NCI-H128 (cell line): ENCODE data around the gene RAB35.

Source experiments
- DNase-seq: peaks from one replicate; lab custom pipeline; 2025; ENCODE audit not compliant: unreplicated experiment; lab: John Stamatoyannopoulos, UW

Gene RAB35

DNA sequence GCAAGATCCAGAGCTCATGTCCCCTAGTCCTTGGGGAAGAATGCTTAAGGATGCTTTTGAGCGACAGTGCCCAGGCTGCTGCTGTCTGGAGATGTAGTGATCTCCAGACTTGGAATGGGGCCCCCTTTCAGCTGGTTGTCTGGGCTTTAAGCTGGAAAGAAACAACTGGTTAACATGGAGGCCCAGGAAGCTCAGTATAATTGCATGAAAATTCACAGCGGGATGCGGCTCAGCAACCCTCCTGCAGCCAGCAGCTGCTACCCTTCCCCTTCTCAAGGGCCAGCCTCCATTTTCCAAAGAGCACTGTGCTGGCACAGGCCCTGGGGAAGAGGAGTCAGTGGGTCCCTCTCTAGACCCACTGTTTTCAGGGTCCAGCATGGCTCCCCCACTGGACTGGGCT, 26.3 kb downstream of the RAB35 start:
- no peak for DNase-seq

DNA sequence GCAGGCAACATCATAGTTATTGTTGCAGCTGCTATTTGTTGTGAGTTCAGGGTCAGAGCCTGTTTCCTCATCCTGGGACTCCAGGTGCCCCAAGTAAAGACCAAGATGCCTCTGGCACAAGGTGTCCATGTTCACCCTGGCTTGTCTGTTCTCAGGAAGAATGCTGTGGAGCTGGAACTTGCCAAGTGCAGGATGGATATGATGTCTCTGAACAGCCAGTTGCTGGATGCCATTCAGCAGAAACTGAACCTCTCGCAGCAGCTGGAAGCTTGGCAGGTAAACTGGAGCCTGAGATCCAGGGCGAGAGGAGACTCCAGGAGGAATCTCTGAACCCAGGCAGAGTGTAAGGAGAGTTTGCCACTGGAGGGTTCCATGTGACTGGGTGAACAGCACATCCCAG, 26.8 kb downstream of the RAB35 start:
- DNase-seq, result no peak

DNA sequence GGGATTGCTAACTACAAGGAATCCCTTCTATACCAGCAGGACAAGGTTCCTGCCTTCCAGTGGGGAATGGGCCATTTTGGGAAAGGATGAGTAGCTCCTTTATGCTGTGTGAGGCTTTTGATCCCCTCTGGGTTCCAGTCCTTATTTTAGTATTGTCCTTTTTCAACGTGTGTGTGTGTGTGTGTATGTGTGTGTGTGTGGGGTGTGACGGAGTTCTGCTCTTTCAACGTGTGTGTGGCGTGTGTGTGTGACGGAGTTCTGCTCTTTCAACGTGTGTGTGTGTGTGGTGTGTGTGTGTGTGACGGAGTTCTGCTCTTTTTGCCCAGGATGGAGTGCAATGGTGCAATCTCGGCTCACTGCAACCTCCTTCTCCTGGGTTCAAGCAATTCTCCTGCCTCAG, 27.4 kb downstream of the RAB35 start:
- DNase-seq, result no peak

DNA sequence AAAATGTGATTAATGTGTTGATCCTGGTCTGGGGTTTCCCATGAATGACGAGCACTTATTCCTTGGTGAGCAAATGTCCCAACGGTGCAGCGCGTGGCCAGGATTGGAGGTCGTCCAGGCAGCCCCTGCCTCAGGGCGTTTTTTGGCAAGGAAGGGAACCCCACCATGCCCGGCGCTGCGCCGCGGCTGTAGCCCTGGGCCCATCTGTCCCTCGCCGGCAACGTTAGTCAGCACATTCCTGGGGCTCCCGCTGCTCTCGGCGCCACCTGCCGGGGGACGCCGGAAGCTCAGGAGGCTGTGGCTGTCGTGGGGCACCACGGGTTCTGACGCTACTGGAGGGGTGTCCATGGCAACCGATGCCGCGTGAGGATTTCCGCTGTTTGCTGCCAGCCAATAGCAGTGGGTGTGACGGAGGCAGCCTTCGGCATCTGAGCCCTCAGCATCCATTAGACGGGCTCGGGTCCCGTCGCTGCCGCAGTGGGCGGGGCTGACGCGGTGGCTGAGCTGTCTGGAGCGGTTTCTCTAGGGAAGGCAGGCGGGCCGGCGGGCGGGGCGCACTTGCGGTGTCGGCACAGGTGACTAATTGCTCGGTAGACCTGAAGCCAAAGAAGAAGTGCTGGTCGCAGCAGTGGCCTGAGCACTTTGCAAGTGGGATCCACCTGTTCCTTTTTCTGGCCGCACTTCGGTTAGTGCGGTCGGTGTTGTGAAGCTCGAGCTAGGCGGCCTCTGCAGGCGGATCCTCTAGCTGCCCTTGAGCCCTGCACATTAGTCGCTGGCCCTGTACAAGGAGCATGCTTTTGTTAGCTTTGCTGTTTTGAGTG, 29.5 kb downstream of the RAB35 start:
- DNase-seq, result peak; percentile 97

GRCh38 chr12:120085920-120086645, 30.5 kb downstream of the RAB35 start:
- DNase-seq, result no peak

GRCh38 chr12:120081641-120082040, 34.9 kb downstream of the RAB35 start:
- DNase-seq, result no peak

DNA sequence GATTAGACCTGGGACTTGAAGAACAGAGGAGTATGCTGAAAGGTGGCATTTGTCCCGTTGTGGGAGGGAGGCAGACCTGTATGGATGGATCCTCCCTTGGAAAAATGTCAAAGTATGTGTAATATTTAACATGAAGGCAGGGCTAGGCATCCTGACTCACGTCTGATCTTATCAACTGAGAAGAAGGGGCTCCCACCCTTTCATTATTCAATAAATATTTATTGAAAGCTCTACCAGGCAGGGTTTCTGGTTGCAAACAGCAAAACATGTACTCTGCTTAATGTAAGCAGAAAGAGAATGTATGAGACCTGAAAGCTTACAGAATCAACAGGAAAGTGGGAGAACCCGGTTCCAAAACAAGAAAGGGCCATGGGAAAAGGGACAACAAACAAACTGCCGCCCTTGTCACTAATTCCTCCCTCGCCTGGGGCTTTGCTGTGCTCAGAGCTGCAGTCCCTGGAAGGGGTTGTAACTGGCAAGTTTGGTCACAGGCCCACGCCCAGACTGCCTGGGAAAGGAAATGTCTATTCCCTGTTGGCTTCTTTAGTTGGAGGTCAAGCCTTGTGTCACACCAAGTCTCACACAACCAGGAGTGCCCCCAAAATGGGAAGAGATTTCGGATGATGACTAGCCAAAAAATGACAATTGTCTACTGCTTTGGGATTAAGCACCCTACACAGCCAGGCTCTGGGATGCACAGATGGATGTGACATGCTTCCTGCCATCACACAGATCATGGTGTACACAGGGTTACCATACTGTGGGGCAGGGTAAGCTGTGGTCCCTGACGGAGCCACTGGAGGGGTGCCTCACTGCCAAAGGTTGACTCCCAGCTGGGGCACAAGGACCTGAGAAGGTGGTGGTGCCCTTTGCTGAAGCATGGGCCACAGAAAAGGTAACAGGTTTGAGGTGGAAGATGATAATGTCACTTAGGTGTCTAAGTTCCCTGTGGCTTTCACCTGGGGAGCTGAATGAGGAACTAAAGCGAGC, 36.8 kb downstream of the RAB35 start:
- DNase-seq, result no peak

DNA sequence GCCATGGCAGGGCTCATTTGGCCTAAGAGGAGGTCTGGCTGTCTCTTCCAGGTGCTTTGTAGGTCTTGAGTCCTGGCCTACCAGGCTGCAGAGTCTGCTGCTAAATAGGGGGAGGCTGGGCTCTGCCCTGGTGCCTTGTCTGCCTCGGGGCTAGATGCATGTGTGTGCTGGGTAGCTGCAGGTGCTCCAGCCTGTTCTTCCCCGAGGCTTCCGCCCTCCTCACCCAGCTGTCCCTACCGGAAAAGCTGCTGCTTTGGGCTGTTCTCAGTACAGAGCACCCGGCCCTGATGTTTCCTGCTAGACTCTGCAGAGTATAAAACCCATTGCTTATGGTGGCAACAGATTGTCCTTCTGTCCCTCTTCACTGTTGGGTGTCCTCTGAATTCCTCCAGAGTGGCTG, 37.7 kb downstream of the RAB35 start:
- DNase-seq, result no peak

GRCh38 chr12:120077260-120077659, 39.3 kb downstream of the RAB35 start:
- DNase-seq, result no peak

DNA sequence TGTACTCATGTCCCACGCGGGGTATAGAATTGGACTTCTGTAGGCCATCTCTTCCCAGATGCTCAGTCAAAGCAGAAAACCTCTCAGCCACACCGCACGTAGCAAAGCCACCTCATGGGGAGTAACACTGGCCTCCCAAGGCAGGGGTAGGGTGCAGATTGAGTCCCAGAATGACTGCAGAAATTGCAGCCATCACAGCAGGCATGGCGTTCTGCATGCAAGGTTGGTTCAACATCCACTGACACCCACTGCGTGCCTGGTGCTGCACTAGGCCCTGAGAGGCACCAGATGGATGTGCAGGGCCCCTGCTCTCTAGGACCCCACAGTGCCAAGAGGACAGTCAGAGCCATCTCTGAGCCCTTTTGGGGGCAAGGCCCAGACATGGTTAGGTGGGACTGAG, 39.9 kb downstream of the RAB35 start:
- no peak for DNase-seq

DNA sequence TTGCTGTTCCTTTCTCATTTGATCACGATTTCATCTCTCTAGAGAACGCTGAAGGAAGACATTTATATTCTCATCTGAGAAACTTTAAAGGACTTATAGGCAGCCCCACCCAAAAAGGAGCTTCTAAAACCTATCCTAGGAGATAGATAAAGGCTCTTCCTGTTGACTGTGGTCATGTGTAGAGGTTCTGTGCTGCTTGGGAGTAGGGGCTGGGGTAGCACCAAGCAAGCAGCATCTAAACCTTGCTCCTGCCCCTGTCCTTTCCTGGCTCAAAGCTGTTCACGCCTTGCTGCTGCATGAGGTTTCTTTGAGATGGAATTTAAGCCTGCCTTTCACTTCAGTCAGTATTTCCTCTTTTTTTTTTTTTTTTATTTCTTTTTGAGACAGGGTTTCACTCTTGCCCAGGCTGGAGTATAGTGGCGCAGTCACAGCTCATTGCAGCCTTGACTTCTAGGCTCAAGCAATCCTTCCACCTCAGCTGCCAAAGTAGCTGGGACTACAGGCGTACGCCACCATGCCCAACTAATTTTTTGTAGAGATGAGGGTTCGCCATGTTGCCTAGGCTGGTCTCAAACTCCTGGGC, 41.4 kb downstream of the RAB35 start:
- DNase-seq, result no peak

DNA sequence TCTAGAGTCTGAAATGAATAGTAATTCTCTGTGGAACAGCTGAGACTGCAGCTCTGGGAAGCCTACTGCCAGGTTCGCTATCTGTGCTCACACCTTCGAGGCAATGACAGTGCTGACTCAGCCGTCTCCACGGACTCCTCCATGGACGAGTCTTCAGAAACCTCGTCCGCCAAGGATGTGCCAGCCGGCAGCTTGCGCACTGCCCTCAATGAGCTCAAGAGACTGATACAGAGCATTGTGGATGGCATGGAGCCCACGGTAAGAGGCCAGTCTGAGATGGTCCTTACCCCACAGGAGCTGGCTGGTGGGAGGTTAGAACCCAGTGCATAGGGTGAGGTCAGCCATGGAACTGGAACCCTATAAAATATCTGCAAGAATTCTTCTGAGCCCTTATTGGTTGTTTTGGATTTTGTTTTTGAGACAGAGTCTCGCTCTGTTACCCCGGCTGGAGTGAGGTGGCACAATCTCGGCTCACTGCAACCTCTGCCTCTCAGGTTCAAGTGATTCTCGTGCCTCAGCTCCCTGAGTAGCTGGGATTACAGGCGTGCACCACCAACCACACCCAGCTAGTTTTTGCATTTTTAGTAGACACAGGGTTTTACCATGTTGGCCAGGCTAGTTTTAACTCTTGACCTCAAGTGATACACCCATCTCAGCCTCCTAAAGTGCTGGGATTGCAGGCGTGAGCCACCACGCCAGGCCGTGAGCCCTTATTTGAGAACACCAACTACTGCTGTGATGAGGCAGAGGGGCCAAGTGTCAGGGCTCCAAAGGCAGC, 43.9 kb downstream of the RAB35 start:
- DNase-seq, result no peak

DNA sequence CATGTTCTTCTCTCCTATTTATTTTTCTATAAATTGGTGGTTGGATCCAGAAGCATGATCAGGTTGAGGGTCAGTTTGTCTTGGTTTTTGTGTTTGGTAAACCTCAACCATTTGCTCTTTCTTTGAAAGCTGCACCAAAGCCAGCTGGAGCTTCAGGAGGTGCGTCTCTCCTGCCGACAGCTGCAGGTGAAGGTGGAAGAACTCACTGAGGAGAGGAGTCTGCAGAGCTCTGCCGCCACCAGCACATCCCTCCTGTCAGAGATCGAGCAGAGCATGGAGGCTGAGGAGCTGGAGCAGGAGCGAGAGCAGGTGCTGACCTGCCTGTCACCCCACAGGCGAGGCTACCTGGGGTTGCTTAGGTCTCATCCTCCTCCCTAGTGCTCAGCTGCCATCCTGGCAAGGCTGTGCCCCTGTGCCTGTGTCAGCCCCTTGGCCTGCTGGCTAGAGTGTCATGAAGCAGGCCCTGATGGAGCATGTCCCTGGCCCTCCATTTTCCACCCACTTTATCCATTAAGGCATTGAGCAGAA, 45.0 kb downstream of the RAB35 start:
- DNase-seq, result no peak

GRCh38 chr12:120069278-120069677, 47.3 kb downstream of the RAB35 start:
- no peak for DNase-seq

GRCh38 chr12:120067901-120068300, 48.7 kb downstream of the RAB35 start:
- DNase-seq, result no peak

DNA sequence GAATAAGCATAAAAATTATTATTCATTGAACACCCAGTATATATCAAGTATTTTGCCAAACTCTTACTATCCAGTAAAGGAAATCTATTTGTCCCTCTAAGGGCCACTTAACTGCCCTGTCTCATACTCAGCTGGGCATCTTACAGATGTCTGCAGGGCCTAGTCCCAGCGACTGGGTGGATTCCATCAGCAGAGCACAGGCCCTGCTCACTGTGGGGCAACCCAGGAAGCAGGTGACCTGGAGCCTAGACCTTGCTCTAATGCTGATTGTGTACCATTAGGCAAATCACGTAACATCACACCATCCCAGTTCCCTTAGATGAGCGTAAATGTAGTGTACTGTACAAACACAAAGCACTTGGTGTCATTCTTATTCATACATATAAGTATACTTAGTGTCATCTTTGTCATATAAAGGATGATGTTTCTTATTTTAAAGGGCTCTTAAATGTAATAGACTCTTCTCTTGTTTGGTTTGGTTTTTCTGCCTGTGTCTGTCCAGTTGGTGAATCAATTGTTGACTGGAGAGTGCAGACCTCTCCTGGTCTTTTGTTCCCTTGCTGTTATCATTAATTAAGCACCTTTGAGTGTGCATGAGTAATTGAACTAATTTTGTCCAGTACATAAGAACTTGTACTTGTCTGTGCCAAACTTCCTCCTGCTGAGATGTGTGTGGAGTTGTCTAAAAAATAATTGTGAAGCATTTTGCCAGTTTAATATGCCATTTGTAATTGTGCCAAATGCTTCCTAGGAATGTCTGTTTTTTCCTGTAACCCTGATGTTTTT, 49.3 kb downstream of the RAB35 start:
- DNase-seq, result peak; percentile 36

- DNase-seq, result no peak
These were observed 50.2 kb downstream of the RAB35 start for GRCh38 chr12:120066341-120066740.

- DNase-seq, result no peak
These were observed 51.1 kb downstream of the RAB35 start for GRCh38 chr12:120065472-120065871.
